22Rv1 (cell line): ENCODE results near the gene CCNA2.

Source experiments
- ZFX ChIP-seq: fragments of 450-650 bp; IDR thresholded peaks from 2 replicates; pipeline ENCODE4 v1.6.1; 2017; ENCODE audit warnings: antibody characterized with exemption, borderline replicate concordance
- TF ChIP-seq, protein P1 (sequence below): fragments of 450-650 bp; IDR thresholded peaks from 2 replicates; pipeline ENCODE4 v1.5.1; 2017; ENCODE audit warnings: mild to moderate bottlenecking

DNA sequence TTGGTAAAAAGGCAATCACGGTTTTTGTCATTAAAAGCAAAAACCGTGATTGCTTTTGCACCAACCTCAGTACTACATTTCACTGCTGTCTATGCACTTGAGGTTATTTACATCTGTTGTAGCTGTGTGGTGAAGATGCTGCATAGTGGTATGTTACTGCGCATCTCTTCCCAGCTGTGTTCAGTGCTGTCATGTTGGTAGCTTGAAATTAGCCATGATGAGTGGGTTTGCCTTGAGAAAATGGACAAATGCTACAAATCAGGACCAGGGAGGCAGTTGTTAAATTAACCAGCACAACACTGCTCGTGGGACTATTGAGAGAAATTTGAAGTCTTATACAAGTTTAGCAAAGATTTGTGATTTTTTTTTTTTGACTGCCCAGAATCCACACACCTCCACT is 56.5 kb downstream of the CCNA2 start:
- TF ChIP-seq, protein P1, sequence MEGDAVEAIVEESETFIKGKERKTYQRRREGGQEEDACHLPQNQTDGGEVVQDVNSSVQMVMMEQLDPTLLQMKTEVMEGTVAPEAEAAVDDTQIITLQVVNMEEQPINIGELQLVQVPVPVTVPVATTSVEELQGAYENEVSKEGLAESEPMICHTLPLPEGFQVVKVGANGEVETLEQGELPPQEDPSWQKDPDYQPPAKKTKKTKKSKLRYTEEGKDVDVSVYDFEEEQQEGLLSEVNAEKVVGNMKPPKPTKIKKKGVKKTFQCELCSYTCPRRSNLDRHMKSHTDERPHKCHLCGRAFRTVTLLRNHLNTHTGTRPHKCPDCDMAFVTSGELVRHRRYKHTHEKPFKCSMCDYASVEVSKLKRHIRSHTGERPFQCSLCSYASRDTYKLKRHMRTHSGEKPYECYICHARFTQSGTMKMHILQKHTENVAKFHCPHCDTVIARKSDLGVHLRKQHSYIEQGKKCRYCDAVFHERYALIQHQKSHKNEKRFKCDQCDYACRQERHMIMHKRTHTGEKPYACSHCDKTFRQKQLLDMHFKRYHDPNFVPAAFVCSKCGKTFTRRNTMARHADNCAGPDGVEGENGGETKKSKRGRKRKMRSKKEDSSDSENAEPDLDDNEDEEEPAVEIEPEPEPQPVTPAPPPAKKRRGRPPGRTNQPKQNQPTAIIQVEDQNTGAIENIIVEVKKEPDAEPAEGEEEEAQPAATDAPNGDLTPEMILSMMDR = no peak
- no peak for TF ChIP-seq ZFX
